Mammary epithelial cell (primary cell): ENCODE data around the gene RSAD1.

Experiments
- EZH2 ChIP-seq: IDR thresholded peaks from 2 replicates; pipeline ENCODE4 v1.6.1; 2012; ENCODE audit warnings: low read length, inconsistent platforms, borderline replicate concordance
- TF ChIP-seq, protein P1 (sequence below), 2 donors: IDR thresholded peaks in 1 of 2; conservative IDR thresholded peaks in 1 of 2; 2 replicates each; pipeline ENCODE4 v1.5.1; 2011 to 2012; ENCODE audit warnings: inconsistent platforms in 2 of 2, low read length in 2 of 2, mild to moderate bottlenecking in 2 of 2, control low read depth in 1 of 2, low read depth in 1 of 2; ENCODE audit not compliant: insufficient read depth in 1 of 2; ENCODE audit errors: extremely low read depth in 1 of 2

DNA sequence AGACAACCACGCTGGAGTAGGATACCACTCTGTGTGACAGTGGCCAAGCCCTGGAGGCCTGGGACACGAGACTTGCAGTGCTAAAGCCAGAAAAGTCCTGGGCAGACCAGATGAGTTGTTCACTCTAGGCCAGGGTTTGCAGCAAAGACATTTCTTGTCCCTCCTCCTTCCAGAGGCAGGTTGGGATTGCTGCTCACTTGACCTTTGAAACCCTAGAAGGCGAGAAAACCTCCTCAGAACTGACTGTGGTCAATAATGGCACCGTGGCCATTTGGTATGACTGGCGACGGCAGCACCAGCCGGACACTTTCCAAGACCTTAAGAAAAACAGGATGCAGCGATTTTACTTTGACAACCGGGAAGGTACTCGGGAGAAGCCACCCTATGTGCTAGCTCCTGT is 44.1 kb downstream of the RSAD1 start:
- TF ChIP-seq, protein P1, sequence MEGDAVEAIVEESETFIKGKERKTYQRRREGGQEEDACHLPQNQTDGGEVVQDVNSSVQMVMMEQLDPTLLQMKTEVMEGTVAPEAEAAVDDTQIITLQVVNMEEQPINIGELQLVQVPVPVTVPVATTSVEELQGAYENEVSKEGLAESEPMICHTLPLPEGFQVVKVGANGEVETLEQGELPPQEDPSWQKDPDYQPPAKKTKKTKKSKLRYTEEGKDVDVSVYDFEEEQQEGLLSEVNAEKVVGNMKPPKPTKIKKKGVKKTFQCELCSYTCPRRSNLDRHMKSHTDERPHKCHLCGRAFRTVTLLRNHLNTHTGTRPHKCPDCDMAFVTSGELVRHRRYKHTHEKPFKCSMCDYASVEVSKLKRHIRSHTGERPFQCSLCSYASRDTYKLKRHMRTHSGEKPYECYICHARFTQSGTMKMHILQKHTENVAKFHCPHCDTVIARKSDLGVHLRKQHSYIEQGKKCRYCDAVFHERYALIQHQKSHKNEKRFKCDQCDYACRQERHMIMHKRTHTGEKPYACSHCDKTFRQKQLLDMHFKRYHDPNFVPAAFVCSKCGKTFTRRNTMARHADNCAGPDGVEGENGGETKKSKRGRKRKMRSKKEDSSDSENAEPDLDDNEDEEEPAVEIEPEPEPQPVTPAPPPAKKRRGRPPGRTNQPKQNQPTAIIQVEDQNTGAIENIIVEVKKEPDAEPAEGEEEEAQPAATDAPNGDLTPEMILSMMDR (conservative IDR thresholded peaks at IDR 0.05 in 1 of 2, IDR thresholded peaks at IDR 0.05 in 1 of 2; ENCODE audit: extremely low read depth in 1 of 2, insufficient read depth in 1 of 2, low read depth in 1 of 2, low read length in 2 of 2), result no peak
- no peak for TF ChIP-seq EZH2
